ENCODE data around the gene FRRS1. TPM values are rescaled to one million over a fixed set of nuclear protein-coding genes. Genes with fewer than 3 reads are reported as not detected.

The FRRS1 gene
- polyA plus RNA-seq (2013, experiment 1 of 2): 2.0 TPM
- 1.8 TPM for polyA plus RNA-seq (2013, experiment 2 of 2)

- no peak within 1 kb of the TSS for H3K4ac ChIP-seq (ENCODE audit: low read length)
- no peak within 1 kb of the TSS for H3K18ac ChIP-seq (ENCODE audit: low read length)
- no peak within 1 kb of the TSS for H2BK12ac ChIP-seq (ENCODE audit: low read length)
- H3K4me1 ChIP-seq (ENCODE audit: control insufficient read depth in 2 of 2, insufficient read depth in 1 of 2, low read depth in 1 of 2, low read length in 2 of 2): peaks cover 3 to 9% of the 10 kb centered on the region in 2 donors
- no peaks in the 10 kb centered on the region for H3K9me3 ChIP-seq (replicated peaks in 1 of 2; ENCODE audit: control insufficient read depth in 2 of 2, insufficient read depth in 1 of 2, low read depth in 1 of 2, low read length in 2 of 2)
- peak within 1 kb of the TSS; percentile 63 to 79 for H3K4me3 ChIP-seq (ENCODE audit: low read length in 2 of 2)
- H3K23ac ChIP-seq (ENCODE audit: low read depth, low read length, poor library complexity): no peak within 1 kb of the TSS
- H2AFZ ChIP-seq (ENCODE audit: low read length): peak within 1 kb of the TSS; percentile 91
- H3K14ac ChIP-seq (ENCODE audit: low read length): no peak within 1 kb of the TSS
- no peak within 1 kb of the TSS for H2BK15ac ChIP-seq (ENCODE audit: low read length)
- H3K79me1 ChIP-seq (ENCODE audit: low read depth, low read length): no peaks in the 10 kb centered on the region
- peak; percentile 31 for DNase-seq (ENCODE audit: low spot score)
- no peaks in the 10 kb centered on the region for H3K36me3 ChIP-seq (replicated peaks in 1 of 2; ENCODE audit: control insufficient read depth in 2 of 2, insufficient read depth in 2 of 2, low read length in 2 of 2)
- no peak within 1 kb of the TSS for H2BK5ac ChIP-seq (ENCODE audit: low read length)
- H4K91ac ChIP-seq (ENCODE audit: low read depth, low read length, poor library complexity): no peak within 1 kb of the TSS
- no peaks in the 10 kb centered on the region for H3K27me3 ChIP-seq (ENCODE audit: control insufficient read depth in 3 of 3, insufficient read depth in 3 of 3, low read depth in 1 of 3, low read length in 3 of 3)
- peak within 1 kb of the TSS; percentile 59 for H3K27ac ChIP-seq (replicated peaks; ENCODE audit: low read length)
- no peak within 1 kb of the TSS for H2AK5ac ChIP-seq (ENCODE audit: low read depth, low read length)
- H2BK120ac ChIP-seq (ENCODE audit: low read depth, low read length): no peak within 1 kb of the TSS
- peak within 1 kb of the TSS; percentile 53 for H3K4me2 ChIP-seq (ENCODE audit: insufficient read depth, low read length, poor library complexity, severe bottlenecking)
- no CpG with 5 or more reads among the region's 10 CpGs for WGBS, 2 donors (ENCODE audit: extremely low coverage in 2 of 2, insufficient read length in 2 of 2, insufficient replicate concordance in 1 of 2)
- no peak within 1 kb of the TSS for H4K8ac ChIP-seq (ENCODE audit: low read depth, low read length)
- H3K9ac ChIP-seq (ENCODE audit: low read depth, low read length, poor library complexity): no peak within 1 kb of the TSS
Observed at GRCh38 chr1:99766378-99766800, at the start of gene FRRS1. Gene FRRS1, minus strand, starts transcription at chr1:99766635. Its CDS starts 17,867 bp downstream, at chr1:99748768.

GRCh38 chr1:99814373-99814900 lies 48.0 kb upstream of the FRRS1 start:
- Histone ChIP-seq H2BK120ac (ENCODE audit: low read depth, low read length) (no peak overlapping the region), H3K27me3 (ENCODE audit: control insufficient read depth in 3 of 3, insufficient read depth in 3 of 3, low read depth in 1 of 3, low read length in 3 of 3) (no peaks in the 10 kb centered on the region), H3K4me3 (ENCODE audit: low read length in 2 of 2) (no peak overlapping the region), H4K8ac (ENCODE audit: low read depth, low read length) (no peak overlapping the region), H2AFZ (ENCODE audit: low read length) (no peak overlapping the region), H3K18ac (ENCODE audit: low read length) (no peak overlapping the region), H2BK15ac (ENCODE audit: low read length) (no peak overlapping the region), H3K27ac (replicated peaks; ENCODE audit: low read length) (no peak overlapping the region), H2AK5ac (ENCODE audit: low read depth, low read length) (no peak overlapping the region), H3K9ac (ENCODE audit: low read depth, low read length, poor library complexity) (no peak overlapping the region), H3K79me1 (ENCODE audit: low read depth, low read length) (no peaks in the 10 kb centered on the region), H2BK5ac (ENCODE audit: low read length) (no peak overlapping the region), H3K14ac (ENCODE audit: low read length) (no peak overlapping the region), H3K4ac (ENCODE audit: low read length) (no peak overlapping the region), H4K91ac (ENCODE audit: low read depth, low read length, poor library complexity) (no peak overlapping the region), H2BK12ac (ENCODE audit: low read length) (no peak overlapping the region), H3K9me3 (replicated peaks in 1 of 2; ENCODE audit: control insufficient read depth in 2 of 2, insufficient read depth in 1 of 2, low read depth in 1 of 2, low read length in 2 of 2) (no peaks in the 10 kb centered on the region), H3K4me1 (ENCODE audit: control insufficient read depth in 2 of 2, insufficient read depth in 1 of 2, low read depth in 1 of 2, low read length in 2 of 2) (no peaks in the 10 kb centered on the region), H3K36me3 (replicated peaks in 1 of 2; ENCODE audit: control insufficient read depth in 2 of 2, insufficient read depth in 2 of 2, low read length in 2 of 2) (no peaks in the 10 kb centered on the region), H3K23ac (ENCODE audit: low read depth, low read length, poor library complexity) (no peak overlapping the region), H3K4me2 (ENCODE audit: insufficient read depth, low read length, poor library complexity, severe bottlenecking) (no peak overlapping the region)
- no peak for DNase-seq (ENCODE audit: low spot score)
- no CpG with 5 or more reads among the region's 3 CpGs for WGBS, 2 donors (ENCODE audit: extremely low coverage in 2 of 2, insufficient read length in 2 of 2, insufficient replicate concordance in 1 of 2)

- no peaks in the 10 kb centered on the region for H3K79me1 ChIP-seq (ENCODE audit: low read depth, low read length)
- no peak overlapping the region for H3K14ac ChIP-seq (ENCODE audit: low read length)
- H4K91ac ChIP-seq (ENCODE audit: low read depth, low read length, poor library complexity): no peak overlapping the region
- H2BK5ac ChIP-seq (ENCODE audit: low read length): no peak overlapping the region
- no peak overlapping the region for H3K4ac ChIP-seq (ENCODE audit: low read length)
- no peak overlapping the region for H2BK15ac ChIP-seq (ENCODE audit: low read length)
- H3K9me3 ChIP-seq (replicated peaks in 1 of 2; ENCODE audit: control insufficient read depth in 2 of 2, insufficient read depth in 1 of 2, low read depth in 1 of 2, low read length in 2 of 2): no peaks in the 10 kb centered on the region
- no CpG with 5 or more reads among the region's 1 CpG for WGBS, 2 donors (ENCODE audit: extremely low coverage in 2 of 2, insufficient read length in 2 of 2, insufficient replicate concordance in 1 of 2)
- no peak overlapping the region for H2BK12ac ChIP-seq (ENCODE audit: low read length)
- H3K27me3 ChIP-seq (ENCODE audit: control insufficient read depth in 3 of 3, insufficient read depth in 3 of 3, low read depth in 1 of 3, low read length in 3 of 3): no peaks in the 10 kb centered on the region
- H3K4me3 ChIP-seq (ENCODE audit: low read length in 2 of 2): no peak overlapping the region
- no peak overlapping the region for H2BK120ac ChIP-seq (ENCODE audit: low read depth, low read length)
- H2AK5ac ChIP-seq (ENCODE audit: low read depth, low read length): no peak overlapping the region
- H3K4me2 ChIP-seq (ENCODE audit: insufficient read depth, low read length, poor library complexity, severe bottlenecking): no peak overlapping the region
- H2AFZ ChIP-seq (ENCODE audit: low read length): no peak overlapping the region
- H3K27ac ChIP-seq (replicated peaks; ENCODE audit: low read length): no peak overlapping the region
- peaks cover 0 to 5% of the 10 kb centered on the region in 2 donors for H3K4me1 ChIP-seq (ENCODE audit: control insufficient read depth in 2 of 2, insufficient read depth in 1 of 2, low read depth in 1 of 2, low read length in 2 of 2)
- H3K9ac ChIP-seq (ENCODE audit: low read depth, low read length, poor library complexity): no peak overlapping the region
- H3K23ac ChIP-seq (ENCODE audit: low read depth, low read length, poor library complexity): no peak overlapping the region
- no peak overlapping the region for H3K18ac ChIP-seq (ENCODE audit: low read length)
- H3K36me3 ChIP-seq (replicated peaks in 1 of 2; ENCODE audit: control insufficient read depth in 2 of 2, insufficient read depth in 2 of 2, low read length in 2 of 2): no peaks in the 10 kb centered on the region
- no peak overlapping the region for H4K8ac ChIP-seq (ENCODE audit: low read depth, low read length)
- no peak for DNase-seq (ENCODE audit: low spot score)
Observed at GRCh38 chr1:99811747-99812146, 45.3 kb upstream of the FRRS1 start.

GRCh38 chr1:99811075-99811474 lies 44.6 kb upstream of the FRRS1 start:
- Histone ChIP-seq H2BK12ac (ENCODE audit: low read length) (no peak overlapping the region), H3K9ac (ENCODE audit: low read depth, low read length, poor library complexity) (no peak overlapping the region), H3K23ac (ENCODE audit: low read depth, low read length, poor library complexity) (no peak overlapping the region), H3K27ac (replicated peaks; ENCODE audit: low read length) (no peak overlapping the region), H3K14ac (ENCODE audit: low read length) (no peak overlapping the region), H3K4me3 (ENCODE audit: low read length in 2 of 2) (no peak overlapping the region), H3K4me2 (ENCODE audit: insufficient read depth, low read length, poor library complexity, severe bottlenecking) (no peak overlapping the region), H3K79me1 (ENCODE audit: low read depth, low read length) (no peaks in the 10 kb centered on the region), H2AFZ (ENCODE audit: low read length) (no peak overlapping the region), H2AK5ac (ENCODE audit: low read depth, low read length) (no peak overlapping the region), H3K18ac (ENCODE audit: low read length) (no peak overlapping the region), H2BK120ac (ENCODE audit: low read depth, low read length) (no peak overlapping the region), H3K9me3 (replicated peaks in 1 of 2; ENCODE audit: control insufficient read depth in 2 of 2, insufficient read depth in 1 of 2, low read depth in 1 of 2, low read length in 2 of 2) (no peaks in the 10 kb centered on the region), H3K4ac (ENCODE audit: low read length) (no peak overlapping the region), H4K8ac (ENCODE audit: low read depth, low read length) (no peak overlapping the region), H3K4me1 (ENCODE audit: control insufficient read depth in 2 of 2, insufficient read depth in 1 of 2, low read depth in 1 of 2, low read length in 2 of 2) (peaks cover 0 to 5% of the 10 kb centered on the region in 2 donors), H3K27me3 (ENCODE audit: control insufficient read depth in 3 of 3, insufficient read depth in 3 of 3, low read depth in 1 of 3, low read length in 3 of 3) (no peaks in the 10 kb centered on the region), H3K36me3 (replicated peaks in 1 of 2; ENCODE audit: control insufficient read depth in 2 of 2, insufficient read depth in 2 of 2, low read length in 2 of 2) (no peaks in the 10 kb centered on the region), H4K91ac (ENCODE audit: low read depth, low read length, poor library complexity) (no peak overlapping the region), H2BK5ac (ENCODE audit: low read length) (no peak overlapping the region), H2BK15ac (ENCODE audit: low read length) (no peak overlapping the region)
- WGBS, 2 donors (ENCODE audit: extremely low coverage in 2 of 2, insufficient read length in 2 of 2, insufficient replicate concordance in 1 of 2): no CpG with 5 or more reads among the region's 1 CpG
- DNase-seq (ENCODE audit: low spot score): no peak

Measured in neuronal stem cell (in vitro differentiated cells).